B cell (primary cell): ENCODE results near the gene LIMK1.

ENCODE experiments used
- EZH2 ChIP-seq: IDR thresholded peaks from 2 replicates; pipeline ENCODE4 v1.6.1; 2012; ENCODE audit warnings: borderline replicate concordance, low read depth, mild to moderate bottlenecking, moderate library complexity, low read length; ENCODE audit not compliant: insufficient read depth, poor library complexity, severe bottlenecking
- TF ChIP-seq, protein P1 (sequence below): fragments of 200-600 bp; IDR thresholded peaks from one replicate; pipeline ENCODE4 v1.8.0; 2022; ENCODE audit warnings: antibody characterized with exemption, mild to moderate bottlenecking

DNA sequence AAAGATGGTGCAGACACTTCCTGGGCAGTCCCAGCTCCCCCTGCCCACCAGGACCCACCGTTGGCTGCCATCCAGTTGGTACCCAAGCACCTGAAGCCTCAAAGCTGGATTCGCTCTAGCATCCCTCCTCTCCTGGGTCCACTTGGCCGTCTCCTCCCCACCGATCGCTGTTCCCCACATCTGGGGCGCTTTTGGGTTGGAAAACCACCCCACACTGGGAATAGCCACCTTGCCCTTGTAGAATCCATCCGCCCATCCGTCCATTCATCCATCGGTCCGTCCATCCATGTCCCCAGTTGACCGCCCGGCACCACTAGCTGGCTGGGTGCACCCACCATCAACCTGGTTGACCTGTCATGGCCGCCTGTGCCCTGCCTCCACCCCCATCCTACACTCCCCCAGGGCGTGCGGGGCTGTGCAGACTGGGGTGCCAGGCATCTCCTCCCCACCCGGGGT lies 14.5 kb upstream of the LIMK1 start:
- TF ChIP-seq EZH2 = no peak
- TF ChIP-seq, protein P1, sequence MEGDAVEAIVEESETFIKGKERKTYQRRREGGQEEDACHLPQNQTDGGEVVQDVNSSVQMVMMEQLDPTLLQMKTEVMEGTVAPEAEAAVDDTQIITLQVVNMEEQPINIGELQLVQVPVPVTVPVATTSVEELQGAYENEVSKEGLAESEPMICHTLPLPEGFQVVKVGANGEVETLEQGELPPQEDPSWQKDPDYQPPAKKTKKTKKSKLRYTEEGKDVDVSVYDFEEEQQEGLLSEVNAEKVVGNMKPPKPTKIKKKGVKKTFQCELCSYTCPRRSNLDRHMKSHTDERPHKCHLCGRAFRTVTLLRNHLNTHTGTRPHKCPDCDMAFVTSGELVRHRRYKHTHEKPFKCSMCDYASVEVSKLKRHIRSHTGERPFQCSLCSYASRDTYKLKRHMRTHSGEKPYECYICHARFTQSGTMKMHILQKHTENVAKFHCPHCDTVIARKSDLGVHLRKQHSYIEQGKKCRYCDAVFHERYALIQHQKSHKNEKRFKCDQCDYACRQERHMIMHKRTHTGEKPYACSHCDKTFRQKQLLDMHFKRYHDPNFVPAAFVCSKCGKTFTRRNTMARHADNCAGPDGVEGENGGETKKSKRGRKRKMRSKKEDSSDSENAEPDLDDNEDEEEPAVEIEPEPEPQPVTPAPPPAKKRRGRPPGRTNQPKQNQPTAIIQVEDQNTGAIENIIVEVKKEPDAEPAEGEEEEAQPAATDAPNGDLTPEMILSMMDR = no peak
